Stimulated activated CD4-positive, alpha-beta T cell treated with anti-CD3 and anti-CD28 coated beads, Interleukin-1b, Interleukin-23, amount 100 ng/mL, for 4 hours (primary cell): Measurements from ENCODE around the gene CYB561D1.

ENCODE experiments used
- DNase-seq, 2 donors: peaks; one replicate each; pipeline ENCODE4 v3.0.0-alpha.2; 2020; ENCODE audit warnings: low read depth in 2 of 2

CYB561D1 gene

GRCh38 chr1:109500941-109501381, 7.1 kb downstream of the CYB561D1 start:
- DNase-seq = no peak

GRCh38 chr1:109501644-109502363, 7.9 kb downstream of the CYB561D1 start:
- no peak for DNase-seq

GRCh38 chr1:109502364-109502851, 8.5 kb downstream of the CYB561D1 start:
- peak in 1 of 2 donors; percentile 34 for DNase-seq

- DNase-seq = no peak
Measured at GRCh38 chr1:109503935-109504334, 10.0 kb downstream of the CYB561D1 start.

- no peak for DNase-seq
Measured at GRCh38 chr1:109504974-109505373, 11.1 kb downstream of the CYB561D1 start.

GRCh38 chr1:109508001-109508872, 14.3 kb downstream of the CYB561D1 start:
- DNase-seq = no peak

- DNase-seq = no peak
Measured at GRCh38 chr1:109508873-109509175, 14.9 kb downstream of the CYB561D1 start.

GRCh38 chr1:109509176-109510134, 15.6 kb downstream of the CYB561D1 start, which contains the start of gene AMIGO1:
TSS of gene AMIGO1 (minus strand) at chr1:109509727. CDS start at chr1:109508912, 815 bp downstream.
- peak; percentile 52 to 69 for DNase-seq

GRCh38 chr1:109513110-109513710, 19.3 kb downstream of the CYB561D1 start:
- DNase-seq = no peak

- no peak for DNase-seq
Measured at GRCh38 chr1:109514846-109515245, 21.0 kb downstream of the CYB561D1 start.

GRCh38 chr1:109516872-109517271, 23.0 kb downstream of the CYB561D1 start:
- DNase-seq = no peak

GRCh38 chr1:109517337-109517736, 23.4 kb downstream of the CYB561D1 start:
- no peak for DNase-seq

GRCh38 chr1:109521002-109521951, 27.4 kb downstream of the CYB561D1 start:
- DNase-seq = no peak

- no peak for DNase-seq
Measured at GRCh38 chr1:109522026-109522425, 28.1 kb downstream of the CYB561D1 start.

GRCh38 chr1:109523706-109524105, 29.8 kb downstream of the CYB561D1 start:
- DNase-seq = no peak

- DNase-seq = no peak
Measured at GRCh38 chr1:109527098-109527811, 33.4 kb downstream of the CYB561D1 start.

- no peak for DNase-seq
Measured at GRCh38 chr1:109527846-109528695, 34.2 kb downstream of the CYB561D1 start.

GRCh38 chr1:109528712-109529111, 34.8 kb downstream of the CYB561D1 start:
- DNase-seq = no peak
